Measurements from ENCODE around the gene EEF1AKMT2. TPM values are rescaled to one million over a fixed set of nuclear protein-coding genes. Genes with fewer than 3 reads are reported as not detected.
"Not testable (repeated sequence)": the region's sequence is repeated elsewhere in the genome, so short reads cannot be mapped to it uniquely, and the experiment has no call there.

EEF1AKMT2 gene
- polyA plus RNA-seq, 1 of the 3 experiments (the other 2 are of a cell fraction) = 14.0 TPM

DNA sequence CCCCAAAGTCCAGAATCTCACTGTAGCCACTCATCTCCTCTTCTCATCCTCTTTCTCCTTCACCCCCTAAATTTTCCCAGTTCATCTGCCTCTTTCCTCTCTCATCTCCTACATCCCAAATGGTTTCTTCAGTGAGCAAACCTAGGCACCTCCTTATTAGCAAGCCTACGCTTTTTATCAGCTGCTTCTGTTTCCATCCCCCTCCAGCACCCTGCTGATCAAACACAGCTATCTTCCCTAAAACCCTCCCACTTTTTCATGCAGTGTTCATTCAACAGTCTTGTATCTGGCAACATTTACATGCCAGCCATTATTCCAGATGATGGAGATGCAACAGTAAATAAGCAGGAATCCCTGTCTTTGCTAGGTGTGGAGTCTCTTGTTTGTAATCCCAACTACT lies 6.7 kb upstream of the EEF1AKMT2 start:
- Histone ChIP-seq H4K20me1 (ENCODE audit: insufficient read depth) (no peaks in the 10 kb centered on the region), H3K27me3 (ENCODE audit: insufficient read depth) (no peaks in the 10 kb centered on the region), H3K36me3 (replicated peaks in 1 of 2; ENCODE audit: control insufficient read depth in 1 of 2, insufficient read depth in 2 of 2, low read length in 1 of 2) (no peaks in the 10 kb centered on the region), H2AFZ (ENCODE audit: low read depth) (no peak overlapping the region), H3K4me3 (ENCODE audit: low read depth in 2 of 2, low read length in 1 of 2) (no peak overlapping the region), H3K4me1 (ENCODE audit: control insufficient read depth in 1 of 2, insufficient read depth in 2 of 2, low read depth in 1 of 2, low read length in 1 of 2) (peaks cover 5 to 7% of the 10 kb centered on the region in 2 experiments; a peak in 3 of 4 replicates), H3K4me2 (no peak overlapping the region), H3K79me2 (ENCODE audit: insufficient read depth) (peaks cover 21% of the 10 kb centered on the region), H3K9me3 (no peaks in the 10 kb centered on the region), H3F3A (replicated peaks; ENCODE audit: insufficient read depth) (no peaks in the 10 kb centered on the region), H3K9ac (no peak overlapping the region), H3K27ac (ENCODE audit: low read depth in 2 of 2, low read length in 1 of 2) (no peak overlapping the region), H3K9me2 (no peaks in the 10 kb centered on the region)
- ChIA-PET CTCF (no interaction called here), POLR2A (no interaction called here)
- WGBS (ENCODE audit: low lambda C conversion rate) = 90% methylated on average over 1 of the region's 1 CpG
- no peak for DNase-seq
- TF ChIP-seq YY1 (IDR thresholded peaks at IDR 0.05; ENCODE audit: low read depth) (no peak), RFX5 (IDR thresholded peaks at IDR 0.05; ENCODE audit: low read length) (no peak), MEF2A (IDR thresholded peaks at IDR 0.05; ENCODE audit: borderline replicate concordance, low read depth) (no peak), USF2 (IDR thresholded peaks at IDR 0.05; ENCODE audit: borderline replicate concordance, low read depth, low read length) (no peak), POLR2AphosphoS5 (IDR thresholded peaks at IDR 0.05; ENCODE audit: low read depth, low read length) (no peak), SIN3A (IDR thresholded peaks at IDR 0.05; ENCODE audit: borderline replicate concordance, low read depth, low read length) (no peak), SMC3 (IDR thresholded peaks at IDR 0.05; ENCODE audit: low read depth, low read length) (no peak), ELF1 (IDR thresholded peaks at IDR 0.05) (no peak), GATA2 (CRISPR knock-in tag; IDR thresholded peaks at IDR 0.05) (no peak)
- TF ChIP-seq, protein P1, sequence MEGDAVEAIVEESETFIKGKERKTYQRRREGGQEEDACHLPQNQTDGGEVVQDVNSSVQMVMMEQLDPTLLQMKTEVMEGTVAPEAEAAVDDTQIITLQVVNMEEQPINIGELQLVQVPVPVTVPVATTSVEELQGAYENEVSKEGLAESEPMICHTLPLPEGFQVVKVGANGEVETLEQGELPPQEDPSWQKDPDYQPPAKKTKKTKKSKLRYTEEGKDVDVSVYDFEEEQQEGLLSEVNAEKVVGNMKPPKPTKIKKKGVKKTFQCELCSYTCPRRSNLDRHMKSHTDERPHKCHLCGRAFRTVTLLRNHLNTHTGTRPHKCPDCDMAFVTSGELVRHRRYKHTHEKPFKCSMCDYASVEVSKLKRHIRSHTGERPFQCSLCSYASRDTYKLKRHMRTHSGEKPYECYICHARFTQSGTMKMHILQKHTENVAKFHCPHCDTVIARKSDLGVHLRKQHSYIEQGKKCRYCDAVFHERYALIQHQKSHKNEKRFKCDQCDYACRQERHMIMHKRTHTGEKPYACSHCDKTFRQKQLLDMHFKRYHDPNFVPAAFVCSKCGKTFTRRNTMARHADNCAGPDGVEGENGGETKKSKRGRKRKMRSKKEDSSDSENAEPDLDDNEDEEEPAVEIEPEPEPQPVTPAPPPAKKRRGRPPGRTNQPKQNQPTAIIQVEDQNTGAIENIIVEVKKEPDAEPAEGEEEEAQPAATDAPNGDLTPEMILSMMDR (IDR thresholded peaks at IDR 0.05) = no peak
- TF ChIP-seq, protein P2, sequence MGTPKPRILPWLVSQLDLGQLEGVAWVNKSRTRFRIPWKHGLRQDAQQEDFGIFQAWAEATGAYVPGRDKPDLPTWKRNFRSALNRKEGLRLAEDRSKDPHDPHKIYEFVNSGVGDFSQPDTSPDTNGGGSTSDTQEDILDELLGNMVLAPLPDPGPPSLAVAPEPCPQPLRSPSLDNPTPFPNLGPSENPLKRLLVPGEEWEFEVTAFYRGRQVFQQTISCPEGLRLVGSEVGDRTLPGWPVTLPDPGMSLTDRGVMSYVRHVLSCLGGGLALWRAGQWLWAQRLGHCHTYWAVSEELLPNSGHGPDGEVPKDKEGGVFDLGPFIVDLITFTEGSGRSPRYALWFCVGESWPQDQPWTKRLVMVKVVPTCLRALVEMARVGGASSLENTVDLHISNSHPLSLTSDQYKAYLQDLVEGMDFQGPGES (IDR thresholded peaks at IDR 0.05; ENCODE audit: low read depth, low read length) = no peak

DNA sequence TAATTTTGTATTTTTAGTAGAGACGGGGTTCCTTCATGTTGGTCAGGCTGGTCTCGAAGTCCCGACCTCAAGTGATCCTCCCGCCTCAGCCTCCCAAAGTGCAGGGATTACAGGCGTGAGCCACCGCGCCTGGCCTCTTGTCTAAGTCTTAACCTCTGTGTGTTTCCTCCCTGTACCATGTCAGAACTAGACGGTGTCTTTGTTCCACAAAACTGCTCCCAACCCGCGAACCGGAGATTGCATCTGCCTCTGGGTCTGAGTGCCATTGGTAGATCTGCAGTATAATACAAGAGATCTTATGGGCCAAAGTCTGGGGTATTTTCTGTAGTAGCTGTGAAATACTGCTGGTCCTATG lies 1.3 kb upstream of the EEF1AKMT2 start:
- Histone ChIP-seq H3K27me3 (ENCODE audit: insufficient read depth) (no peaks in the 10 kb centered on the region), H3F3A (replicated peaks; ENCODE audit: insufficient read depth) (peaks cover 8% of the 10 kb centered on the region), H2AFZ (ENCODE audit: low read depth) (no peak overlapping the region), H4K20me1 (ENCODE audit: insufficient read depth) (no peaks in the 10 kb centered on the region), H3K4me3 (ENCODE audit: low read depth in 2 of 2, low read length in 1 of 2) (no peak overlapping the region), H3K79me2 (ENCODE audit: insufficient read depth) (peaks cover 37% of the 10 kb centered on the region), H3K27ac (ENCODE audit: low read depth in 2 of 2, low read length in 1 of 2) (no peak overlapping the region), H3K9me2 (no peaks in the 10 kb centered on the region), H3K9me3 (no peaks in the 10 kb centered on the region), H3K9ac (no peak overlapping the region), H3K36me3 (replicated peaks in 1 of 2; ENCODE audit: control insufficient read depth in 1 of 2, insufficient read depth in 2 of 2, low read length in 1 of 2) (peaks cover 6 to 8% of the 10 kb centered on the region in 2 experiments), H3K4me1 (ENCODE audit: control insufficient read depth in 1 of 2, insufficient read depth in 2 of 2, low read depth in 1 of 2, low read length in 1 of 2) (no peaks in the 10 kb centered on the region; a peak in 1 of 4 replicates), H3K4me2 (no peak overlapping the region)
- WGBS (ENCODE audit: low lambda C conversion rate) = 90% methylated on average over 11 of the region's 11 CpGs
- no peak for DNase-seq
- ChIA-PET CTCF (no interaction called here), POLR2A (no interaction called here)
- no peak for TF ChIP-seq SIN3A (IDR thresholded peaks at IDR 0.05; ENCODE audit: borderline replicate concordance, low read depth, low read length)
- no peak for TF ChIP-seq PBX3 (IDR thresholded peaks at IDR 0.05)
- TF ChIP-seq MXI1 (IDR thresholded peaks at IDR 0.05; ENCODE audit: low read depth, low read length) = no peak

DNA sequence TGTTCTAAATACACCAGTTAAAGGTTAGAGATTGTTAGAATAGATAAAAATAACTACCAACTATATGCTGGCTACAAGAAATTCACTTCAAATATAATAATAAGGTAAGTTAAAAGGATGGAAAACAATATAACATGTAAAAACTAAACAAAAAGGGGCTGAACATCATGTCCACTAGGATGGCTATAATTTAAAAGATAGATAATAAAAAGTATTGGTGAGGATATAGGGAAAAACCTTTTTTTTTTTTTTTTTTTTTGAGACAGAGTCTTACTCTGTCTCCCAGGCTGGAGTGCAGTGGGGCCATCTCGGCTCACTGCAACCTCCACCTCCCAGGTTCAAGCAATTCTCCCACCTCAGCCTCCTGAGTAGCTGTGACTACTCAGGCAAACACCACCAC lies 8.8 kb downstream of the EEF1AKMT2 start:
- H3F3A ChIP-seq (replicated peaks; ENCODE audit: insufficient read depth); H3K4me1 ChIP-seq (ENCODE audit: control insufficient read depth in 1 of 2, insufficient read depth in 2 of 2, low read depth in 1 of 2, low read length in 1 of 2); H3K4me2 ChIP-seq; H4K20me1 ChIP-seq (ENCODE audit: insufficient read depth); H3K9me2 ChIP-seq; H3K27me3 ChIP-seq (ENCODE audit: insufficient read depth); H3K27ac ChIP-seq (ENCODE audit: low read depth in 2 of 2, low read length in 1 of 2); H3K9ac ChIP-seq; POLR2A ChIA-PET; H3K9me3 ChIP-seq; H3K4me3 ChIP-seq (ENCODE audit: low read depth in 2 of 2, low read length in 1 of 2); DNase-seq; H2AFZ ChIP-seq (ENCODE audit: low read depth); CTCF ChIA-PET: not testable (repeated sequence)
- 100% methylated on average over 1 of the region's 1 CpG for WGBS (ENCODE audit: low lambda C conversion rate)
- Histone ChIP-seq H3K36me3 (replicated peaks in 1 of 2; ENCODE audit: control insufficient read depth in 1 of 2, insufficient read depth in 2 of 2, low read length in 1 of 2) (peaks cover 9 to 44% of the 10 kb centered on the region in 2 experiments), H3K79me2 (ENCODE audit: insufficient read depth) (peaks cover 51% of the 10 kb centered on the region; the same call in 1 of the 2 replicates)

All from SK-N-SH (cell line).